GM12878 (cell line): ENCODE results near the gene CDHR4. TPM values are rescaled to one million over a fixed set of nuclear protein-coding genes. Genes with fewer than 3 reads are reported as not detected.

Source experiments
- CHD4 ChIP-seq: fragments of 200-600 bp; sonication (generic); IDR thresholded peaks from 2 replicates; pipeline ENCODE4 v1.6.1; 2016; ENCODE audit warnings: mild to moderate bottlenecking
- CREM ChIP-seq: IDR thresholded peaks from 2 replicates; pipeline ENCODE4 v1.6.1; 2014; ENCODE audit warnings: antibody characterized with exemption, low read depth
- E4F1 ChIP-seq: fragments of 450-650 bp; IDR thresholded peaks from 2 replicates; pipeline ENCODE4 v1.6.1; 2018; ENCODE audit warnings: borderline replicate concordance, mild to moderate bottlenecking; ENCODE audit not compliant: partially characterized antibody
- EP300 ChIP-seq, 2 experiments: fragments of 150-350 bp in 1 of 2; IDR thresholded peaks; 2 replicates each; pipeline ENCODE4 v1.6.1; 2011 to 2012; ENCODE audit warnings: low read depth in 2 of 2, low read length in 2 of 2, borderline replicate concordance in 1 of 2, improper control_type of control experiment in 1 of 2, inconsistent platforms in 1 of 2; ENCODE audit not compliant: control insufficient read depth in 1 of 2
- HSF1 ChIP-seq: fragments of 150-350 bp; IDR thresholded peaks from 2 replicates; pipeline ENCODE4 v1.6.1; 2014; ENCODE audit warnings: mild to moderate bottlenecking, low read depth, low read length
- NRF1 ChIP-seq: conservative IDR thresholded peaks from 2 replicates; pipeline ENCODE4 v1.6.1; 2011; ENCODE audit warnings: mild to moderate bottlenecking, low read depth, low read length, improper control_type of control experiment
- RBBP5 ChIP-seq: fragments of 200-600 bp; sonication (generic); conservative IDR thresholded peaks from 2 replicates; pipeline ENCODE4 v1.6.1; 2016
- RUNX3 ChIP-seq: IDR thresholded peaks from 2 replicates; pipeline ENCODE4 v1.6.1; 2012; ENCODE audit warnings: low read length, inconsistent platforms
- SMARCA5 ChIP-seq: fragments of 450-650 bp; IDR thresholded peaks from 2 replicates; pipeline ENCODE4 v1.6.1; 2017; ENCODE audit warnings: mild to moderate bottlenecking
- SREBF2 ChIP-seq: IDR thresholded peaks from 2 replicates; pipeline ENCODE4 v1.6.1; 2012; ENCODE audit warnings: mild to moderate bottlenecking, low read length
- SUZ12 ChIP-seq: fragments of 200-600 bp; sonication (generic); IDR thresholded peaks from one replicate; pipeline ENCODE4 v1.6.1; 2018; ENCODE audit warnings: antibody characterized with exemption, mild to moderate bottlenecking; ENCODE audit not compliant: unreplicated experiment
- TBL1XR1 ChIP-seq: IDR thresholded peaks from 2 replicates; pipeline ENCODE4 v1.6.1; 2012; ENCODE audit warnings: low read depth, low read length, improper control_type of control experiment
- YBX1 ChIP-seq: fragments of 450-650 bp; IDR thresholded peaks from 2 replicates; pipeline ENCODE4 v1.6.1; 2016; ENCODE audit warnings: antibody characterized with exemption
- ZBTB4 ChIP-seq: fragments of 450-650 bp; formaldehyde crosslinking; IDR thresholded peaks from 2 replicates; pipeline ENCODE4 v1.4.0; 2022; ENCODE audit warnings: mild to moderate bottlenecking, moderate library complexity
- ZNF687 ChIP-seq: fragments of 450-650 bp; IDR thresholded peaks from 2 replicates; pipeline ENCODE4 v1.6.1; 2017; ENCODE audit warnings: mild to moderate bottlenecking, moderate library complexity
- ZZZ3 ChIP-seq: IDR thresholded peaks from 2 replicates; pipeline ENCODE4 v1.6.1; 2011; ENCODE audit warnings: low read depth; ENCODE audit not compliant: control insufficient read depth, insufficient read length
- polyA plus RNA-seq, 11 experiments: library from polyadenylated mRNA; depleted of rRNA in 4 of 11; unstranded in 6 of 11; stranded (reverse) in 5 of 11; fragments of >200 nt; fragmentation: Nextera tagmentation in 4 of 11; fragmentation: Illumina TruSeq in 1 of 11; extraction: Ambion mirVana in 4 of 11; extraction: Trizol in 1 of 11; gene quantifications; 1 replicate in 1 of 11; 2 replicates in 10 of 11; pipeline versions ENCODE4 v1.2.1 to v1.2.3, GENCODE V29; 2011 to 2016; ENCODE audit warnings: inconsistent platforms in 2 of 11, missing spikeins in 2 of 11, low read depth in 1 of 11
- total RNA-seq, 4 experiments: library from RNA; depleted of rRNA in 3 of 4; stranded (reverse); fragments of >200 nt in 3 of 4; fragmentation: Illumina TruSeq in 1 of 4; extraction: Trizol in 1 of 4; gene quantifications; 2 replicates each; pipeline versions ENCODE4 v1.2.1 to v1.2.3, GENCODE V29; 2013 to 2021

CDHR4 gene
- total and polyA plus RNA-seq, 10 of the 15 experiments (the other 5 are each of a cell fraction or from before 2014, with no cell fraction given), result not detected

GRCh38 chr3:49786357-49787181, 13.1 kb downstream of the CDHR4 start, which contains the start of gene IP6K1 (continued):
- TF ChIP-seq ZNF687 (peak; percentile 98), NRF1 (peak; percentile 78), SREBF2 (no peak), SMARCA5 (0 out of 2 replicates have a peak, but pooled peaks have one; percentile 40), YBX1 (no peak), CREM (peak; percentile 88), RBBP5 (no peak), EP300 (IDR thresholded peaks at IDR 0.05; ENCODE audit: borderline replicate concordance in 1 of 2, control insufficient read depth in 1 of 2, low read depth in 2 of 2, low read length in 2 of 2) (no peak), CHD4 (no peak), ZBTB4 (CRISPR knock-in tag) (0 out of 2 replicates have a peak, but pooled peaks have one; percentile 9), TBL1XR1 (no peak), E4F1 (no peak), RUNX3 (no peak), SUZ12 (no peak), ZZZ3 (no peak), HSF1 (no peak)
